IPS-20b (cell line): Measurements from ENCODE around the gene ARHGEF18.

Experiments used
- H3K27ac ChIP-seq: one replicate; pipeline ENCODE4 v1.5.1; 2013; ENCODE audit warnings: low read length
- H3K27me3 ChIP-seq: 2 replicates; pipeline ENCODE4 v1.6.1; 2013; ENCODE audit warnings: mild to moderate bottlenecking, low read length, inconsistent platforms; ENCODE audit not compliant: insufficient read depth
- H3K36me3 ChIP-seq: 2 replicates; pipeline ENCODE4 v1.6.1; 2013; ENCODE audit warnings: low read depth, mild to moderate bottlenecking, inconsistent platforms, low read length, moderate library complexity; ENCODE audit not compliant: insufficient read depth
- H3K4me1 ChIP-seq: 2 replicates; pipeline ENCODE4 v1.6.1; 2013; ENCODE audit warnings: mild to moderate bottlenecking, control low read depth, inconsistent platforms, low read length, moderate library complexity; ENCODE audit not compliant: insufficient read depth
- H3K4me3 ChIP-seq: 2 replicates; pipeline ENCODE4 v1.5.1; 2013; ENCODE audit warnings: mild to moderate bottlenecking, low read length, inconsistent platforms
- H3K9ac ChIP-seq: 2 replicates; pipeline ENCODE4 v1.6.1; 2013; ENCODE audit warnings: low read depth, mild to moderate bottlenecking, inconsistent platforms, low read length, moderate library complexity
- H3K9me3 ChIP-seq: 2 replicates; pipeline ENCODE4 v1.6.1; 2013; ENCODE audit warnings: mild to moderate bottlenecking, low read depth, low read length, inconsistent platforms; ENCODE audit not compliant: insufficient read depth

Gene ARHGEF18

DNA sequence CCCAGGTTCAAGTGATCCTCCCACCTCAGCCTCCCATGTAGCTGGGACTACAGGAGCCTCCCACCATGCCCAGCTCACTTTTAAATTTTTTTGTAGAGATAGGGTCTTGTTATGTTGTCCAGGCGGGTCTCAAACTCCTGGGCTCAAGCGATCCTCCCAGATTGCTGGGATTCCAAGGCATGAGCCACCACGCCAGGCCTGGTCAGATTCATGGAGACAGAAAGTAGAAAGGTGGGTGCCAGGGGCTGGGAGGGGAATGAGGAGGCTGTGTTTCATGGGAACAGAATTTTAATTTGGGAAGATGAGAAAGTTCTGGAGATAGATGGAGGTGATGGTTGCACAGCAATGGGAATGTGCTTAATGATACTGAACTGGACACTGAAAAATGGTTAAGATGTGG is 22.3 kb downstream of the ARHGEF18 start:
- H3K36me3 ChIP-seq: no peaks in the 10 kb centered on the region

DNA sequence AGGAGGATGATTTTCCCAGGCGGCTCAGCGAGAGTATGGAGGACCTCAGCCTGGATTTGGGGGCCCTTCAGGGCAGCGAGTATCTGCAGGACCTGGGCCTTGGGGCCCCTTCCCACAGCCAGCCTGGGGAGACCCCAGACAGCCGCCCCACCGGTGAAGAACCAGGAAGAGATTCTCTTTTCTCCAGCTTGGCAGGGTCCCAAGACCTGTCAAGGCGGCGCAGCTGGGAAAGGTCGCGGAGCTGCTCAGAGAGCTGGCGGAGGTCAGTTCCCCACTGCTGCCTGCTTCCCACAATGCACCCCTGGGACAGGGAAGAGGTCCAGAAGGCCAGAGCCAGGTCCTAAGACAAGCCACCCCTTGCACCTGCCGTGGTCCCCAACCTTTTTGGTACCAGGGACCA is 24.1 kb downstream of the ARHGEF18 start:
- Histone ChIP-seq H3K27me3 (no peaks in the 10 kb centered on the region), H3K36me3 (no peaks in the 10 kb centered on the region)

More for the DNA sequence above, 22.3 kb downstream of the ARHGEF18 start:
- H3K9ac ChIP-seq: no peak overlapping the region
- no peaks in the 10 kb centered on the region for H3K4me1 ChIP-seq
- H3K4me3 ChIP-seq: no peak overlapping the region
- no peaks in the 10 kb centered on the region for H3K27me3 ChIP-seq
- H3K9me3 ChIP-seq: no peaks in the 10 kb centered on the region
- no peak overlapping the region for H3K27ac ChIP-seq

GRCh38 chr19:7373862-7374261 is 25.1 kb downstream of the ARHGEF18 start:
- Histone ChIP-seq H3K4me1 (no peaks in the 10 kb centered on the region), H3K4me3 (no peak overlapping the region), H3K9me3 (no peaks in the 10 kb centered on the region), H3K9ac (no peak overlapping the region), H3K36me3 (no peaks in the 10 kb centered on the region), H3K27me3 (no peaks in the 10 kb centered on the region), H3K27ac (no peak overlapping the region)

More for the DNA sequence above, 24.1 kb downstream of the ARHGEF18 start:
- no peaks in the 10 kb centered on the region for H3K9me3 ChIP-seq
- H3K27ac ChIP-seq: no peak overlapping the region
- H3K9ac ChIP-seq: no peak overlapping the region
- no peak overlapping the region for H3K4me3 ChIP-seq
- no peaks in the 10 kb centered on the region for H3K4me1 ChIP-seq

- Histone ChIP-seq H3K9ac (no peak overlapping the region; the same call in 1 of the 2 replicates), H3K27me3 (no peaks in the 10 kb centered on the region), H3K9me3 (no peaks in the 10 kb centered on the region), H3K4me3 (no peak overlapping the region), H3K27ac (no peak overlapping the region), H3K4me1 (no peaks in the 10 kb centered on the region), H3K36me3 (no peaks in the 10 kb centered on the region)
Measured at GRCh38 chr19:7376151-7376852, 27.6 kb downstream of the ARHGEF18 start.

DNA sequence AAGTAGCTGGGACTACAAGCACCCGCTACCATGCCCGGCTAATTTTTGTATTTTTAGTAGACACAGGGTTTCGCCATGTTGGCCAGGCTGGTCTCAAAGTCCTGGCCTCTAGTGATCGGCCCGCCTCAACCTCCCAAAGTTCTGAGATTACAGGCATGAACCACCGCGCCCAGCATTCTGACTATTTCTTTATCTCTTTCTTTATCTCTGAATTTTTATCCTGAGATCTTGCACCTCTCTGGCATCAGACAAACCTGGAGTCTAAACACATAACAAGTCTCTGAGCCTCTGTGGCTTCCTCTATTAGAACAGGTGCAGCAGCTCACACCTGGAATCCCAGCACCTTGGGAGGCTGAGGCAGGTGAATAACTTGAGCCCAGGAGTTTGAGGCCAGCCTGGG is 28.5 kb downstream of the ARHGEF18 start:
- no peak overlapping the region for H3K9ac ChIP-seq
- H3K9me3 ChIP-seq: no peaks in the 10 kb centered on the region
- no peaks in the 10 kb centered on the region for H3K27me3 ChIP-seq
- no peaks in the 10 kb centered on the region for H3K36me3 ChIP-seq
- no peak overlapping the region for H3K27ac ChIP-seq
- H3K4me1 ChIP-seq: no peaks in the 10 kb centered on the region
- H3K4me3 ChIP-seq: no peak overlapping the region

- Histone ChIP-seq H3K9me3 (no peaks in the 10 kb centered on the region), H3K27me3 (no peaks in the 10 kb centered on the region), H3K27ac (no peak overlapping the region), H3K9ac (no peak overlapping the region), H3K4me1 (no peaks in the 10 kb centered on the region), H3K4me3 (no peak overlapping the region), H3K36me3 (no peaks in the 10 kb centered on the region)
Measured at GRCh38 chr19:7381073-7381390, 32.3 kb downstream of the ARHGEF18 start.

GRCh38 chr19:7382694-7383093 is 34.0 kb downstream of the ARHGEF18 start:
- H3K27me3 ChIP-seq: no peaks in the 10 kb centered on the region
- no peaks in the 10 kb centered on the region for H3K36me3 ChIP-seq
- no peaks in the 10 kb centered on the region for H3K9me3 ChIP-seq
- no peak overlapping the region for H3K9ac ChIP-seq
- H3K4me3 ChIP-seq: no peak overlapping the region
- no peaks in the 10 kb centered on the region for H3K4me1 ChIP-seq
- no peak overlapping the region for H3K27ac ChIP-seq

- Histone ChIP-seq H3K36me3 (no peaks in the 10 kb centered on the region), H3K27me3 (no peaks in the 10 kb centered on the region), H3K9me3 (no peaks in the 10 kb centered on the region), H3K4me3 (no peak overlapping the region), H3K4me1 (no peaks in the 10 kb centered on the region), H3K9ac (no peak overlapping the region), H3K27ac (no peak overlapping the region)
Measured at GRCh38 chr19:7383284-7383683, 34.5 kb downstream of the ARHGEF18 start.

- Histone ChIP-seq H3K9me3 (no peaks in the 10 kb centered on the region), H3K4me1 (no peaks in the 10 kb centered on the region), H3K4me3 (no peak overlapping the region), H3K27me3 (no peaks in the 10 kb centered on the region), H3K9ac (no peak overlapping the region), H3K36me3 (no peaks in the 10 kb centered on the region), H3K27ac (no peak overlapping the region)
Measured at GRCh38 chr19:7385062-7385461, 36.3 kb downstream of the ARHGEF18 start.

GRCh38 chr19:7386308-7386707 is 37.6 kb downstream of the ARHGEF18 start:
- Histone ChIP-seq H3K36me3 (no peaks in the 10 kb centered on the region), H3K27me3 (no peaks in the 10 kb centered on the region), H3K27ac (no peak overlapping the region), H3K4me3 (no peak overlapping the region), H3K9ac (no peak overlapping the region), H3K4me1 (no peaks in the 10 kb centered on the region), H3K9me3 (no peaks in the 10 kb centered on the region)

DNA sequence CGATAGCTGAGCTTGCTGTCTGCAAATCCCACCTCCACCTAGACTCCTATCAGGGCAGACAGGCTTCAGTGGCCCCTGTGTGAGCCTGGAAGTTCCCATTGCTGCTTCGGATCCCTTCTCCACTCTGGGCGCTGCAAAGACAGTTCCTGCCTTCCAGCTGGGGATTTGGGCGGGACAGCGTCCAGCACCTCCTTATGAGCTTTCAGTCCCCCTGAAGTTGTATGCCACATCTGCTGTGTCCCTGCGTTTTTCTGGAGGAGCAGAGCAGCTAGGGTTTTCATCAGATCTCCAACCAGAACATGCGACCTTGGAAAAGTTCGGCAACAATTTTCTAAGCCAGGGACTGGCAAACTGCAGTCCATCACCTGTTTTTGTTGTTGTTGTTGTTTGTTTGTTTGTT is 38.0 kb downstream of the ARHGEF18 start:
- Histone ChIP-seq H3K9ac (no peak overlapping the region), H3K27ac (no peak overlapping the region), H3K4me1 (no peaks in the 10 kb centered on the region), H3K36me3 (no peaks in the 10 kb centered on the region), H3K9me3 (no peaks in the 10 kb centered on the region), H3K27me3 (no peaks in the 10 kb centered on the region), H3K4me3 (no peak overlapping the region)

DNA sequence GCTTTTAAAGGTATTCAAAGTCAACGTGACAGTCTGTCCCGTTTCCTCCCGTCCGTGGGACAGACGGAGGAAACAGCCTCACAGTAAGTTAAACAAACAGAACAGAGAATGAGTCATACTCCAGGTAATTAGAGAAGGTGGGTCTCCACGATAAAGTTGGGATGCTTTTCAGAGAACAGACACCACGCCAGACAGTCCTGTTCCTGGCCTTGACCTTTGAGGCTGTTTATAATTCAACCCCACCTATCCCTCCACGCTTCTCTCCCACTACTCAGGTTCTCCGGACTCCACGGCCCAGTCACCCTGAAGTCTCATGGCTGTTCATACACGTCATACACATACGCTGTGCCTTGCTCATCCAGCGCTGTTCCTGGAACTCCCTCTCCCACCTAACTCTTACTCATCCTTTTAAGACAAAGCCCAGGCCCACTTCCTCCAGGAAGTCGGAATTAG is 42.5 kb downstream of the ARHGEF18 start:
- Histone ChIP-seq H3K9me3 (no peaks in the 10 kb centered on the region), H3K27me3 (no peaks in the 10 kb centered on the region), H3K9ac (no peak overlapping the region), H3K27ac (no peak overlapping the region), H3K4me1 (0 out of 2 replicates have a peak, but pooled peaks cover 3% of the 10 kb centered on the region), H3K36me3 (no peaks in the 10 kb centered on the region), H3K4me3 (no peak overlapping the region)
